WERI-Rb-1 (cell line): ENCODE measurements around the gene GALNT16.

ENCODE experiments used
- DNase-seq: peaks from one replicate; pipeline ENCODE4 v3.0.0-alpha.2; 2020
- H3K27ac ChIP-seq: fragments of 250-450 bp; sonication (Bioruptor Pico); 2 replicates; pipeline ENCODE4 v1.5.1; 2020; ENCODE audit warnings: mild to moderate bottlenecking, moderate library complexity
- H3K27me3 ChIP-seq: fragments of 250-450 bp; sonication (Bioruptor Pico); 2 replicates; pipeline ENCODE4 v1.5.1; 2021; ENCODE audit warnings: mild to moderate bottlenecking, low read depth, moderate library complexity; ENCODE audit not compliant: insufficient read depth, severe bottlenecking
- H3K36me3 ChIP-seq: fragments of 250-450 bp; sonication (Bioruptor Pico); 2 replicates; pipeline ENCODE4 v1.5.1; 2020; ENCODE audit warnings: mild to moderate bottlenecking, moderate library complexity
- H3K4me3 ChIP-seq: 2 replicates; pipeline ENCODE4 v1.5.1; 2011; ENCODE audit warnings: low read depth, mild to moderate bottlenecking, control low read depth, low read length
- H3K9me3 ChIP-seq: fragments of 250-450 bp; sonication (Bioruptor Pico); 2 replicates; pipeline ENCODE4 v1.5.1; 2021; ENCODE audit warnings: mild to moderate bottlenecking, moderate library complexity; ENCODE audit not compliant: severe bottlenecking
- TF ChIP-seq, protein P1 (sequence below): IDR thresholded peaks from 2 replicates; pipeline ENCODE4 v1.5.1; 2011; ENCODE audit warnings: low read depth, mild to moderate bottlenecking, control low read depth, inconsistent platforms, low read length

The GALNT16 gene

DNA sequence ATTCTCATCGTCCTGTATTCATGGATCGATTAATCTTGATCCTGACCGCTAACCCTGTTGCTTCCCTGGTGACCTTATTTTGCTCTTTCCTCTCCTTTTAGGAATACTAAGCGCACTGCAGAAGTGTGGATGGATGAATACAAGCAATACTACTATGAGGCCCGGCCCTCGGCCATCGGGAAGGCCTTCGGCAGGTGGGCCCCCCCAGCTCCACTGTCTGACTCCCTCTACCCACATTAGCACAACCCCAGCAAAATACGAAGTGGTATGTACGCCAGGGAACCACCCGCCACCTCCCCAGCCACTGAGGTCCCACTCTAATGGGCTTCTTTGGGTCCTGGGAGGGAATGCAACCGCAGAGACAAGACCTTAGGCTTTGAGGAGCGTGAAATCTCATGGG, 79.5 kb downstream of the GALNT16 start:
- no peak for DNase-seq
- Histone ChIP-seq H3K36me3 (no peaks in the 10 kb centered on the region), H3K27ac (no peak overlapping the region), H3K9me3 (no peaks in the 10 kb centered on the region), H3K4me3 (no peak overlapping the region), H3K27me3 (no peaks in the 10 kb centered on the region)
- TF ChIP-seq, protein P1, sequence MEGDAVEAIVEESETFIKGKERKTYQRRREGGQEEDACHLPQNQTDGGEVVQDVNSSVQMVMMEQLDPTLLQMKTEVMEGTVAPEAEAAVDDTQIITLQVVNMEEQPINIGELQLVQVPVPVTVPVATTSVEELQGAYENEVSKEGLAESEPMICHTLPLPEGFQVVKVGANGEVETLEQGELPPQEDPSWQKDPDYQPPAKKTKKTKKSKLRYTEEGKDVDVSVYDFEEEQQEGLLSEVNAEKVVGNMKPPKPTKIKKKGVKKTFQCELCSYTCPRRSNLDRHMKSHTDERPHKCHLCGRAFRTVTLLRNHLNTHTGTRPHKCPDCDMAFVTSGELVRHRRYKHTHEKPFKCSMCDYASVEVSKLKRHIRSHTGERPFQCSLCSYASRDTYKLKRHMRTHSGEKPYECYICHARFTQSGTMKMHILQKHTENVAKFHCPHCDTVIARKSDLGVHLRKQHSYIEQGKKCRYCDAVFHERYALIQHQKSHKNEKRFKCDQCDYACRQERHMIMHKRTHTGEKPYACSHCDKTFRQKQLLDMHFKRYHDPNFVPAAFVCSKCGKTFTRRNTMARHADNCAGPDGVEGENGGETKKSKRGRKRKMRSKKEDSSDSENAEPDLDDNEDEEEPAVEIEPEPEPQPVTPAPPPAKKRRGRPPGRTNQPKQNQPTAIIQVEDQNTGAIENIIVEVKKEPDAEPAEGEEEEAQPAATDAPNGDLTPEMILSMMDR: no peak

- no peak overlapping the region for H3K4me3 ChIP-seq
- no peak overlapping the region for H3K27ac ChIP-seq
- TF ChIP-seq, protein P1: no peak
- no peaks in the 10 kb centered on the region for H3K27me3 ChIP-seq
- no peak for DNase-seq
- no peaks in the 10 kb centered on the region for H3K36me3 ChIP-seq
- H3K9me3 ChIP-seq: no peaks in the 10 kb centered on the region
These were observed 83.1 kb downstream of the GALNT16 start for GRCh38 chr14:69342928-69343525.

GRCh38 chr14:69344171-69344570, 84.2 kb downstream of the GALNT16 start:
- no peak for DNase-seq
- TF ChIP-seq, protein P1: no peak

DNA sequence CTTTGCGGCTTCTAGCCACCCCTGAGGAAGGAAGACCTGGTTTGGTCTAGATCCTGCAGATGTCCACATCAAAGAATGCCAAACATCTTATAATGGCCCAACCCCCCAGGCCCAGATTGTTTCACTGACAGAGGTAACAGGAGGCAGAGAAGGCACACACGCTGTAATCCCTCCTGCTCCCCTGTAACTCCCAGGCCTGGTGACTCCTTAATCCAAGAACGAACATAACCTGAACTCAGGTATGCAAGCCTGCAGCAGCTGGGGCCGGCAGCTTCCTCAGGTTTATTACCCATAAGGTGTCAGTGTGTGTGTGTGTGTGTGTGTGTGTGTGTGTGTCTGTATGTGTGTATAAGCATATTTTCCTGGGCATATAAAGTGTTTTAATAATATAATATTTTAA, 85.4 kb downstream of the GALNT16 start:
- Histone ChIP-seq H3K27ac (no peak overlapping the region), H3K4me3 (no peak overlapping the region), H3K36me3 (no peaks in the 10 kb centered on the region), H3K9me3 (no peaks in the 10 kb centered on the region), H3K27me3 (no peaks in the 10 kb centered on the region)
- DNase-seq: peak; percentile 39
- TF ChIP-seq, protein P1: no peak

More at GRCh38 chr14:69344171-69344570, 84.2 kb downstream of the GALNT16 start:
- Histone ChIP-seq H3K27ac (no peak overlapping the region), H3K27me3 (no peaks in the 10 kb centered on the region), H3K9me3 (no peaks in the 10 kb centered on the region), H3K4me3 (no peak overlapping the region), H3K36me3 (no peaks in the 10 kb centered on the region)

GRCh38 chr14:69346710-69347109, 86.8 kb downstream of the GALNT16 start:
- peak; percentile 66 for DNase-seq

More at GRCh38 chr14:69346710-69347109, 86.8 kb downstream of the GALNT16 start:
- H3K9me3 ChIP-seq: no peaks in the 10 kb centered on the region
- TF ChIP-seq, protein P1: peak; percentile 78
- H3K27me3 ChIP-seq: no peaks in the 10 kb centered on the region
- no peaks in the 10 kb centered on the region for H3K36me3 ChIP-seq
- no peak overlapping the region for H3K27ac ChIP-seq
- H3K4me3 ChIP-seq: no peak overlapping the region
